PC-9 (cell line): ENCODE data around the gene CMBL. TPM values are rescaled to one million over a fixed set of nuclear protein-coding genes. Genes with fewer than 3 reads are reported as not detected.

Experiments used
- BruUV-seq: library from RNA; stranded (reverse); fragments of 400-500 nt; replicated peaks from 2 replicates; lab custom pipeline; 2021; lab: Mats Ljungman, UMichigan
- CTCF ChIA-PET: fragments of 300-600 bp; sonication (Branson Sonifier 250); formaldehyde crosslinking; loops from one replicate; lab custom pipeline; 2022; ENCODE audit warnings: antibody characterized with exemption; lab: Charles Lee
- POLR2A ChIA-PET: fragments of 300-600 bp; sonication (Branson Sonifier 250); formaldehyde crosslinking; loops from one replicate; lab custom pipeline; 2022; ENCODE audit warnings: antibody characterized with exemption; ENCODE audit not compliant: unreplicated experiment; lab: Charles Lee
- DNase-seq, 2 experiments: peaks; one replicate each; pipeline versions ENCODE4 v3.0.0 to v3.0.0-alpha.2; 2015 to 2022; ENCODE audit warnings: mixed read lengths in 1 of 2
- H2AFZ ChIP-seq: fragments of 200-600 bp; sonication (generic); 2 replicates; pipeline ENCODE4 v1.8.1; 2017; ENCODE audit warnings: antibody characterized with exemption
- H3F3A ChIP-seq: fragments of 200-600 bp; sonication (generic); 2 replicates; pipeline ENCODE4 v1.8.1; 2017; ENCODE audit warnings: antibody characterized with exemption, mild to moderate bottlenecking, low read depth; ENCODE audit not compliant: insufficient read depth
- H3K27ac ChIP-seq: fragments of 200-600 bp; sonication (generic); 2 replicates; pipeline ENCODE4 v1.6.1; 2016; ENCODE audit warnings: mixed run types
- H3K27me3 ChIP-seq: fragments of 200-600 bp; sonication (generic); 2 replicates; pipeline ENCODE4 v1.6.1; 2016; ENCODE audit warnings: low read depth, mixed run types; ENCODE audit not compliant: insufficient read depth
- H3K36me3 ChIP-seq: fragments of 200-600 bp; sonication (generic); 2 replicates; pipeline ENCODE4 v1.6.1; 2016; ENCODE audit warnings: low read depth, mixed run types
- H3K4me1 ChIP-seq: fragments of 200-600 bp; sonication (generic); replicated peaks from 2 replicates; pipeline ENCODE4 v1.6.1; 2016; ENCODE audit warnings: mixed run types; ENCODE audit not compliant: insufficient read depth
- H3K4me2 ChIP-seq: fragments of 200-600 bp; sonication (generic); 2 replicates; pipeline ENCODE4 v1.6.1; 2017; ENCODE audit warnings: mixed run types
- H3K4me3 ChIP-seq: fragments of 200-600 bp; sonication (generic); 2 replicates; pipeline ENCODE4 v1.6.1; 2016; ENCODE audit warnings: mixed run types
- H3K79me2 ChIP-seq: fragments of 200-600 bp; sonication (generic); 2 replicates; pipeline ENCODE4 v1.6.1; 2017; ENCODE audit warnings: low read depth, mixed run types
- H3K9me2 ChIP-seq: fragments of 200-600 bp; sonication (generic); 2 replicates; pipeline ENCODE4 v1.8.1; 2017; ENCODE audit warnings: mild to moderate bottlenecking; ENCODE audit not compliant: insufficient read depth
- H3K9me3 ChIP-seq: fragments of 200-600 bp; sonication (generic); 2 replicates; pipeline ENCODE4 v1.8.1; 2016; ENCODE audit warnings: low read depth; ENCODE audit not compliant: insufficient read depth
- H4K20me1 ChIP-seq: fragments of 200-600 bp; sonication (generic); 2 replicates; pipeline ENCODE4 v1.8.1; 2017; ENCODE audit not compliant: insufficient read depth
- EZH2 ChIP-seq: fragments of 200-600 bp; sonication (generic); IDR thresholded peaks from 2 replicates; pipeline ENCODE4 v1.8.0; 2017; ENCODE audit warnings: antibody characterized with exemption, low read depth
- intact Hi-C: fragments of 100-400 bp; cut with micrococcal nuclease; formaldehyde crosslinking; loops from one replicate; pipeline ENCODE4 v1.10.0; 2022; ENCODE audit not compliant: unreplicated experiment
- total RNA-seq: library from RNA; stranded (reverse); gene quantifications from 2 replicates; pipeline ENCODE4 v1.2.3, GENCODE V29; 2021
- TF ChIP-seq, protein P1 (sequence below): fragments of 200-600 bp; sonication (generic); conservative IDR thresholded peaks from 2 replicates; pipeline ENCODE4 v1.6.1; 2017; ENCODE audit warnings: mixed run types, antibody characterized with exemption, mild to moderate bottlenecking, moderate library complexity

Gene CMBL
- total RNA-seq, 1 experiment from 2014 or later, result 286 TPM

GRCh38 chr5:10352430-10353240 lies 44.9 kb upstream of the CMBL start:
- TSS peak; percentile 93 for BruUV-seq
- intact Hi-C loops, result loop anchor here (1.0 to 5.0 kb wide), 8 partner anchors 14 to 245 kb away; partner anchors contain the start of gene CCT5
- TF ChIP-seq, protein P1, sequence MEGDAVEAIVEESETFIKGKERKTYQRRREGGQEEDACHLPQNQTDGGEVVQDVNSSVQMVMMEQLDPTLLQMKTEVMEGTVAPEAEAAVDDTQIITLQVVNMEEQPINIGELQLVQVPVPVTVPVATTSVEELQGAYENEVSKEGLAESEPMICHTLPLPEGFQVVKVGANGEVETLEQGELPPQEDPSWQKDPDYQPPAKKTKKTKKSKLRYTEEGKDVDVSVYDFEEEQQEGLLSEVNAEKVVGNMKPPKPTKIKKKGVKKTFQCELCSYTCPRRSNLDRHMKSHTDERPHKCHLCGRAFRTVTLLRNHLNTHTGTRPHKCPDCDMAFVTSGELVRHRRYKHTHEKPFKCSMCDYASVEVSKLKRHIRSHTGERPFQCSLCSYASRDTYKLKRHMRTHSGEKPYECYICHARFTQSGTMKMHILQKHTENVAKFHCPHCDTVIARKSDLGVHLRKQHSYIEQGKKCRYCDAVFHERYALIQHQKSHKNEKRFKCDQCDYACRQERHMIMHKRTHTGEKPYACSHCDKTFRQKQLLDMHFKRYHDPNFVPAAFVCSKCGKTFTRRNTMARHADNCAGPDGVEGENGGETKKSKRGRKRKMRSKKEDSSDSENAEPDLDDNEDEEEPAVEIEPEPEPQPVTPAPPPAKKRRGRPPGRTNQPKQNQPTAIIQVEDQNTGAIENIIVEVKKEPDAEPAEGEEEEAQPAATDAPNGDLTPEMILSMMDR, result no peak
- TF ChIP-seq EZH2, result no peak
- peak overlapping the region; percentile 92 for H3K4me2 ChIP-seq
- peaks cover 54% of the 10 kb centered on the region for H3K79me2 ChIP-seq
- no peaks in the 10 kb centered on the region for H3K9me2 ChIP-seq
- H3K9me3 ChIP-seq, result no peaks in the 10 kb centered on the region
- H3K4me1 ChIP-seq, result peaks cover 18% of the 10 kb centered on the region
- H3K27ac ChIP-seq, result peak overlapping the region; percentile 93
- H2AFZ ChIP-seq, result peak overlapping the region; percentile 97
- peaks cover 19% of the 10 kb centered on the region; the same call in 1 of the 2 replicates for H3F3A ChIP-seq
- H3K36me3 ChIP-seq, result peaks cover 11% of the 10 kb centered on the region
- peak overlapping the region; percentile 85 for H3K4me3 ChIP-seq
- ChIA-PET CTCF (interaction anchor here (0.8 to 1.5 kb wide), 3 partner anchors 12 to 69 kb away, joined by 3 to 7 read pairs (median 6); no protein-coding TSS in a partner anchor), POLR2A (interaction anchor here (0.5 to 1.5 kb wide), 12 partner anchors 10 to 207 kb away, joined by 3 to 14 read pairs (median 4); no protein-coding TSS in a partner anchor)
- H4K20me1 ChIP-seq, result peaks cover 31% of the 10 kb centered on the region
- peak in 1 of 2 experiments; percentile 64 for DNase-seq
- H3K27me3 ChIP-seq, result no peaks in the 10 kb centered on the region

- peaks cover 7% of the 10 kb centered on the region; the same call in 1 of the 2 replicates for H3K36me3 ChIP-seq
- CTCF ChIA-PET, result no interaction called here
- BruUV-seq, result no TSS peak
Measured at GRCh38 chr5:10351919-10352318, 44.2 kb upstream of the CMBL start.

More at GRCh38 chr5:10351919-10352318, 44.2 kb upstream of the CMBL start:
- no peak overlapping the region for H2AFZ ChIP-seq
- intact Hi-C loops, result loop anchor here (2.0 to 5.0 kb wide), 3 partner anchors 15 to 245 kb away; no protein-coding TSS in a partner anchor
- no peak overlapping the region for H3K27ac ChIP-seq
- peaks cover 19% of the 10 kb centered on the region; the same call in 1 of the 2 replicates for H3F3A ChIP-seq
- no peaks in the 10 kb centered on the region for H3K9me3 ChIP-seq
- DNase-seq, result no peak
- H3K9me2 ChIP-seq, result no peaks in the 10 kb centered on the region
- H3K79me2 ChIP-seq, result peaks cover 47% of the 10 kb centered on the region
- peaks cover 23% of the 10 kb centered on the region for H4K20me1 ChIP-seq
- H3K4me3 ChIP-seq, result no peak overlapping the region
- TF ChIP-seq, protein P1, result no peak
- TF ChIP-seq EZH2, result no peak
- H3K4me2 ChIP-seq, result peak overlapping the region; percentile 92
- H3K27me3 ChIP-seq, result no peaks in the 10 kb centered on the region
- H3K4me1 ChIP-seq, result peaks cover 18% of the 10 kb centered on the region
- POLR2A ChIA-PET, result no interaction called here
